ENCODE measurements around the gene DR1.
"Not testable (repeated sequence)": the region's sequence is repeated elsewhere in the genome, so short reads cannot be mapped to it uniquely, and the experiment has no call there.

The DR1 gene

GRCh38 chr1:93347334-93347899 is 1.7 kb downstream of the DR1 start:
- WGBS (ENCODE audit: insufficient coverage), result 10% methylated on average over 2 of the region's 12 CpGs
- ChIA-PET CTCF (interaction anchor here (1.0 kb wide), 1 partner anchor 43 kb away, joined by 3 read pairs; no protein-coding TSS in a partner anchor), POLR2A (no interaction called here)
- Histone ChIP-seq H3K9me3 (ENCODE audit: control extremely low read depth in 1 of 5, control insufficient read depth in 4 of 5, insufficient read depth in 2 of 5, low read depth in 1 of 5, low read length in 4 of 5) (no peaks in the 10 kb centered on the region), H3K27me3 (replicated peaks in 2 of 5; ENCODE audit: control insufficient read depth in 4 of 5, insufficient read depth in 5 of 5, low read length in 4 of 5) (no peaks in the 10 kb centered on the region), H3K4me3 (ENCODE audit: control insufficient read depth in 1 of 7, extremely low read depth in 1 of 7, insufficient read depth in 4 of 7, low read depth in 2 of 7, low read length in 6 of 7) (peak overlapping the region in 6 of 7 experiments; percentile 81 to 98 (median 92)), H3K4me1 (ENCODE audit: control extremely low read depth in 1 of 4, control insufficient read depth in 4 of 4, insufficient read depth in 4 of 4, low read length in 3 of 4) (peaks cover 16 to 45% (median 25%) of the 10 kb centered on the region in 4 experiments), H3K36me3 (ENCODE audit: control insufficient read depth in 4 of 4, insufficient read depth in 4 of 4, low read length in 3 of 4) (peaks cover 0 to 5% (median 2%) of the 10 kb centered on the region in 4 experiments), H3K27ac (ENCODE audit: insufficient read depth in 1 of 2, low read depth in 1 of 2, low read length in 2 of 2, poor library complexity in 1 of 2, severe bottlenecking in 2 of 2) (peak overlapping the region; percentile 93 to 96)
- DNase-seq, result no peak

GRCh38 chr1:93348104-93348728 is 2.5 kb downstream of the DR1 start:
- Histone ChIP-seq H3K27me3 (replicated peaks in 2 of 5; ENCODE audit: control insufficient read depth in 4 of 5, insufficient read depth in 5 of 5, low read length in 4 of 5) (no peaks in the 10 kb centered on the region), H3K9me3 (ENCODE audit: control extremely low read depth in 1 of 5, control insufficient read depth in 4 of 5, insufficient read depth in 2 of 5, low read depth in 1 of 5, low read length in 4 of 5) (no peaks in the 10 kb centered on the region), H3K4me1 (ENCODE audit: control extremely low read depth in 1 of 4, control insufficient read depth in 4 of 4, insufficient read depth in 4 of 4, low read length in 3 of 4) (peaks cover 21 to 52% (median 29%) of the 10 kb centered on the region in 4 experiments), H3K4me3 (ENCODE audit: control insufficient read depth in 1 of 7, extremely low read depth in 1 of 7, insufficient read depth in 4 of 7, low read depth in 2 of 7, low read length in 6 of 7) (peak overlapping the region in 6 of 7 experiments; percentile 53 to 98 (median 88)), H3K27ac (ENCODE audit: insufficient read depth in 1 of 2, low read depth in 1 of 2, low read length in 2 of 2, poor library complexity in 1 of 2, severe bottlenecking in 2 of 2) (peak overlapping the region; percentile 93 to 96), H3K36me3 (ENCODE audit: control insufficient read depth in 4 of 4, insufficient read depth in 4 of 4, low read length in 3 of 4) (peaks cover 0 to 5% (median 2%) of the 10 kb centered on the region in 4 experiments)
- no peak for DNase-seq
- WGBS (ENCODE audit: insufficient coverage), result no CpG with 5 or more reads among the region's 2 CpGs
- ChIA-PET POLR2A (no interaction called here), CTCF (interaction anchor here (1.0 kb wide), 1 partner anchor 44 kb away, joined by 3 read pairs; no protein-coding TSS in a partner anchor)

DNA sequence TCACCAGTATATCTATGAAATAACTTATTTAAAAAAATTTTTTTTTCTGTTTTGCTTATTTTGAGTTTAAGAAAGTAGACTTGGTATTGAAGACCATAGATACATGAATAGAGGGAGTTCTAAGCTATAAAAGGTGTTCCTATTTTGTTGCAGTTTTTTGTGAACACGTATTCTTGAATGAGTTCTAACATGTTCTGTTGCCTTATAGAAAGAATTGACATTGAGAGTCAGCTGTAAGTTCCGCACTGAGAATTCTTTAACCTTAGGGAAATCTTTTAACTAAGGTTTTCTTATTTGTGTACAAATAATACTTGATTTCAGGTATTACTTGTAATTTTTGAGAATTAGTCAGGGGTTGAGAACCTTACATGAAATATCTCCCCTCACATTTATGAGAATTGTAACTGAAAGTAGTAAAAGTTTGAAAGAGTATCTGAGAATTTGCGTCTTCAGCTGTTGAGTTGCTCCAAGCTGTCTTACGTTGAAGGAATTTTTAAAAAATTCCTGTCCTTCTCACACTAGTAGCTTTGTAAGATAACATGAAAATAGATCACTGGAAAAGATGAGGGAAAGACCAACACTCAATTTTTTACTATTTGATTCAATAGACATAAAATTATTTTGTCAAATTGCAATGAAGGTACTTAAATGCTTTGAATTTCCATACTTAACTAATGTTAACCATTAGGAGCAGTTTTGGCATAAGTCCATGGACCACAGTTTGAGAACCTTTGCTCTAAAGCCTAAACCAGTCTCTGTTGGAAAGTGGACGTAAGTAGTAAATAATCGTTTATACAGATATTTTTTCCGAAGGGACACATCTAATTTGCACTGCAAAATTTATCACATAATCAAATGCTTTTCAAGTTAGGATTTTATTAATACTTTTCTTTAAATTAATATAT is 3.8 kb downstream of the DR1 start:
- ChIA-PET POLR2A (interaction anchor here (0.6 kb wide), 1 partner anchor 9 kb away, joined by 3 read pairs; no protein-coding TSS in a partner anchor), CTCF (interaction anchor here (0.6 to 1.0 kb wide), 2 partner anchors 9 to 45 kb away, joined by 3 to 4 read pairs; no protein-coding TSS in a partner anchor)
- H3K36me3 ChIP-seq (ENCODE audit: control insufficient read depth in 4 of 4, insufficient read depth in 4 of 4, low read length in 3 of 4), result peaks cover 1 to 11% (median 3%) of the 10 kb centered on the region in 4 experiments
- H3K4me1 ChIP-seq (ENCODE audit: control extremely low read depth in 1 of 4, control insufficient read depth in 4 of 4, insufficient read depth in 4 of 4, low read length in 3 of 4), result peaks cover 22 to 61% (median 35%) of the 10 kb centered on the region in 4 experiments
- peak overlapping the region in 6 of 7 experiments; percentile 26 to 98 (median 84) for H3K4me3 ChIP-seq (ENCODE audit: control insufficient read depth in 1 of 7, extremely low read depth in 1 of 7, insufficient read depth in 4 of 7, low read depth in 2 of 7, low read length in 6 of 7)
- H3K9me3 ChIP-seq (ENCODE audit: control extremely low read depth in 1 of 5, control insufficient read depth in 4 of 5, insufficient read depth in 2 of 5, low read depth in 1 of 5, low read length in 4 of 5), result no peaks in the 10 kb centered on the region
- DNase-seq, result peak in 1 of 3 donors; percentile 32
- 25% methylated on average over 1 of the region's 7 CpGs for WGBS (ENCODE audit: insufficient coverage)
- peak overlapping the region in 1 of 2 experiments; percentile 96 for H3K27ac ChIP-seq (ENCODE audit: insufficient read depth in 1 of 2, low read depth in 1 of 2, low read length in 2 of 2, poor library complexity in 1 of 2, severe bottlenecking in 2 of 2)
- no peaks in the 10 kb centered on the region for H3K27me3 ChIP-seq (replicated peaks in 2 of 5; ENCODE audit: control insufficient read depth in 4 of 5, insufficient read depth in 5 of 5, low read length in 4 of 5)

- peaks cover 3 to 18% (median 10%) of the 10 kb centered on the region in 4 experiments for H3K36me3 ChIP-seq (ENCODE audit: control insufficient read depth in 4 of 4, insufficient read depth in 4 of 4, low read length in 3 of 4)
- H3K27ac ChIP-seq (ENCODE audit: insufficient read depth in 1 of 2, low read depth in 1 of 2, low read length in 2 of 2, poor library complexity in 1 of 2, severe bottlenecking in 2 of 2), result peak overlapping the region in 1 of 2 experiments; percentile 17
- peak overlapping the region in 3 of 7 experiments; percentile 17 to 98 (median 53) for H3K4me3 ChIP-seq (ENCODE audit: control insufficient read depth in 1 of 7, extremely low read depth in 1 of 7, insufficient read depth in 4 of 7, low read depth in 2 of 7, low read length in 6 of 7)
- no peak for DNase-seq
- ChIA-PET CTCF (no interaction called here), POLR2A (no interaction called here)
- no CpG with 5 or more reads among the region's 1 CpG for WGBS (ENCODE audit: insufficient coverage)
- H3K27me3 ChIP-seq (replicated peaks in 2 of 5; ENCODE audit: control insufficient read depth in 4 of 5, insufficient read depth in 5 of 5, low read length in 4 of 5), result no peaks in the 10 kb centered on the region
- no peaks in the 10 kb centered on the region for H3K9me3 ChIP-seq (ENCODE audit: control extremely low read depth in 1 of 5, control insufficient read depth in 4 of 5, insufficient read depth in 2 of 5, low read depth in 1 of 5, low read length in 4 of 5)
- H3K4me1 ChIP-seq (ENCODE audit: control extremely low read depth in 1 of 4, control insufficient read depth in 4 of 4, insufficient read depth in 4 of 4, low read length in 3 of 4), result peaks cover 18 to 55% (median 34%) of the 10 kb centered on the region in 4 experiments
Observed at GRCh38 chr1:93350322-93350721, 4.6 kb downstream of the DR1 start.

GRCh38 chr1:93350875-93351274 is 5.2 kb downstream of the DR1 start:
- Histone ChIP-seq H3K36me3 (ENCODE audit: control insufficient read depth in 4 of 4, insufficient read depth in 4 of 4, low read length in 3 of 4) (peaks cover 3 to 22% (median 13%) of the 10 kb centered on the region in 4 experiments), H3K4me1 (ENCODE audit: control extremely low read depth in 1 of 4, control insufficient read depth in 4 of 4, insufficient read depth in 4 of 4, low read length in 3 of 4) (peaks cover 18 to 54% (median 34%) of the 10 kb centered on the region in 4 experiments), H3K27ac (ENCODE audit: insufficient read depth in 1 of 2, low read depth in 1 of 2, low read length in 2 of 2, poor library complexity in 1 of 2, severe bottlenecking in 2 of 2) (no peak overlapping the region), H3K9me3 (ENCODE audit: control extremely low read depth in 1 of 5, control insufficient read depth in 4 of 5, insufficient read depth in 2 of 5, low read depth in 1 of 5, low read length in 4 of 5) (no peaks in the 10 kb centered on the region), H3K27me3 (replicated peaks in 2 of 5; ENCODE audit: control insufficient read depth in 4 of 5, insufficient read depth in 5 of 5, low read length in 4 of 5) (no peaks in the 10 kb centered on the region), H3K4me3 (ENCODE audit: control insufficient read depth in 1 of 7, extremely low read depth in 1 of 7, insufficient read depth in 4 of 7, low read depth in 2 of 7, low read length in 6 of 7) (no peak overlapping the region)
- POLR2A ChIA-PET, result no interaction called here
- CTCF ChIA-PET, result no interaction called here
- DNase-seq, result no peak
- no CpG with 5 or more reads among the region's 1 CpG for WGBS (ENCODE audit: insufficient coverage)

DNA sequence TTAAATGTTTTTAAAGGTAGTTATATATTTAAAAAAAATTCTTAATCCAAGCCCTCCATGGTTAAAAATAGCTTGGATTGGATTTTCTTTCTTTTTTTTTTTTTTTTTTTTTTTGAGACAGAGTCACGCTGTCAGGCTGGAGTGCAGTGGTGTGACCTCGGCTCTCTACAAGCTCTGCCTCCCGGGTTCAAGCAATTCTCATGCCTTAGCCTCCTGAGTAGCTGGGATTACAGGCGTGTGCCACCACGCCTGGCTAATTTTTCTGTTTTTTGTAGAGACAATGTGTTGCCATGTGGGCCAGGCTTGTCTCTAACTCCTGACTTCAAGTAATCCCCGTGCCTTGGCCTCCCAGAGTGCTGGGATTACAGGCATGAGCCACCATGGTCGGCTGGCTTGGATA is 5.6 kb downstream of the DR1 start:
- WGBS (ENCODE audit: insufficient coverage), result 93% methylated on average over 5 of the region's 7 CpGs
- H3K4me1 ChIP-seq (ENCODE audit: control extremely low read depth in 1 of 4, control insufficient read depth in 4 of 4, insufficient read depth in 4 of 4, low read length in 3 of 4), result peaks cover 18 to 54% (median 34%) of the 10 kb centered on the region in 4 experiments
- H3K9me3 ChIP-seq (ENCODE audit: control extremely low read depth in 1 of 5, control insufficient read depth in 4 of 5, insufficient read depth in 2 of 5, low read depth in 1 of 5, low read length in 4 of 5); H3K27me3 ChIP-seq (replicated peaks in 2 of 5; ENCODE audit: control insufficient read depth in 4 of 5, insufficient read depth in 5 of 5, low read length in 4 of 5); POLR2A ChIA-PET; H3K4me3 ChIP-seq (ENCODE audit: control insufficient read depth in 1 of 7, extremely low read depth in 1 of 7, insufficient read depth in 4 of 7, low read depth in 2 of 7, low read length in 6 of 7); H3K27ac ChIP-seq (ENCODE audit: insufficient read depth in 1 of 2, low read depth in 1 of 2, low read length in 2 of 2, poor library complexity in 1 of 2, severe bottlenecking in 2 of 2); DNase-seq: not testable (repeated sequence)
- peaks cover 5 to 27% (median 16%) of the 10 kb centered on the region in 4 experiments for H3K36me3 ChIP-seq (ENCODE audit: control insufficient read depth in 4 of 4, insufficient read depth in 4 of 4, low read length in 3 of 4)
- CTCF ChIA-PET, result interaction anchor here (1.0 kb wide), 1 partner anchor 47 kb away, joined by 5 read pairs; no protein-coding TSS in a partner anchor
